Glutamatergic neuron (in vitro differentiated cells): ENCODE measurements around the gene SDC1. TPM values are rescaled to one million over a fixed set of nuclear protein-coding genes. Genes with fewer than 3 reads are reported as not detected.

Experiments used
- DNase-seq: peaks from one replicate; pipeline ENCODE4 v3.0.0; 2022
- H3K27ac Mint-ChIP-seq: one replicate; pipeline ENCODE4 v1.8.0; 2020; ENCODE audit warnings: mild to moderate bottlenecking, mixed read lengths, inconsistent platforms; ENCODE audit not compliant: unreplicated experiment
- H3K27me3 Mint-ChIP-seq: one replicate; pipeline ENCODE4 v1.8.0; 2020; ENCODE audit warnings: mild to moderate bottlenecking, moderate library complexity, mixed read lengths, inconsistent platforms; ENCODE audit not compliant: unreplicated experiment
- H3K36me3 Mint-ChIP-seq: one replicate; pipeline ENCODE4 v1.8.0; 2020; ENCODE audit warnings: mild to moderate bottlenecking, mixed read lengths, inconsistent platforms; ENCODE audit not compliant: unreplicated experiment
- H3K4me1 Mint-ChIP-seq: one replicate; pipeline ENCODE4 v1.8.0; 2020; ENCODE audit warnings: mild to moderate bottlenecking, low read depth, mixed read lengths, inconsistent platforms; ENCODE audit not compliant: unreplicated experiment
- H3K4me3 Mint-ChIP-seq: one replicate; pipeline ENCODE4 v1.8.0; 2020; ENCODE audit warnings: mild to moderate bottlenecking, mixed read lengths, inconsistent platforms; ENCODE audit not compliant: unreplicated experiment
- H3K9me3 Mint-ChIP-seq: one replicate; pipeline ENCODE4 v1.8.0; 2020; ENCODE audit warnings: mild to moderate bottlenecking, moderate library complexity, mixed read lengths, inconsistent platforms; ENCODE audit not compliant: unreplicated experiment
- CTCF ChIP-seq: fragments of 200-600 bp; sonication (generic); IDR thresholded peaks from one replicate; pipeline ENCODE4 v1.5.0; 2021; ENCODE audit not compliant: partially characterized antibody, unreplicated experiment
- total RNA-seq: library from RNA; stranded (reverse); fragmentation: NEBNext Ultra II Directional; extraction: Animal tissue kit (Norgen Biotek cat#: 25700); gene quantifications from one replicate; pipeline ENCODE4 v1.2.1, GENCODE V29; 2021; ENCODE audit not compliant: unreplicated experiment

SDC1 gene
- total RNA-seq, 1 donor from 2014 or later: 0.93 TPM

- H3K27me3 Mint-ChIP-seq: peaks cover 3% of the 10 kb centered on the region
- no peak for DNase-seq
- TF ChIP-seq CTCF: no peak
- no peak overlapping the region for H3K27ac Mint-ChIP-seq
- no peaks in the 10 kb centered on the region for H3K36me3 Mint-ChIP-seq
- H3K4me1 Mint-ChIP-seq: peaks cover 3% of the 10 kb centered on the region
- H3K4me3 Mint-ChIP-seq: no peak overlapping the region
- H3K9me3 Mint-ChIP-seq: no peaks in the 10 kb centered on the region
Measured at GRCh38 chr2:20168048-20168726, 56.7 kb downstream of the SDC1 start.

GRCh38 chr2:20167356-20167755 is 57.6 kb downstream of the SDC1 start:
- peaks cover 6% of the 10 kb centered on the region for H3K27me3 Mint-ChIP-seq
- H3K4me3 Mint-ChIP-seq: no peak overlapping the region
- no peak overlapping the region for H3K27ac Mint-ChIP-seq
- no peaks in the 10 kb centered on the region for H3K36me3 Mint-ChIP-seq
- no peak for DNase-seq
- H3K9me3 Mint-ChIP-seq: no peaks in the 10 kb centered on the region
- no peak for TF ChIP-seq CTCF
- peaks cover 3% of the 10 kb centered on the region for H3K4me1 Mint-ChIP-seq

- H3K4me1 Mint-ChIP-seq: peaks cover 3% of the 10 kb centered on the region
- peaks cover 6% of the 10 kb centered on the region for H3K27me3 Mint-ChIP-seq
- no peak overlapping the region for H3K27ac Mint-ChIP-seq
- no peaks in the 10 kb centered on the region for H3K36me3 Mint-ChIP-seq
- TF ChIP-seq CTCF: no peak
- DNase-seq: no peak
- H3K4me3 Mint-ChIP-seq: no peak overlapping the region
- no peaks in the 10 kb centered on the region for H3K9me3 Mint-ChIP-seq
Measured at GRCh38 chr2:20165677-20166509, 59.0 kb downstream of the SDC1 start.

- Mint-ChIP-seq H3K27ac (no peak overlapping the region), H3K4me3 (no peak overlapping the region), H3K27me3 (peaks cover 6% of the 10 kb centered on the region), H3K9me3 (no peaks in the 10 kb centered on the region), H3K36me3 (no peaks in the 10 kb centered on the region), H3K4me1 (peaks cover 3% of the 10 kb centered on the region)
- TF ChIP-seq CTCF: no peak
- no peak for DNase-seq
Measured at GRCh38 chr2:20164734-20165478, 60.0 kb downstream of the SDC1 start.
